Osteoblast (primary cell): ENCODE results near the gene STAU1. TPM values are rescaled to one million over a fixed set of nuclear protein-coding genes. Genes with fewer than 3 reads are reported as not detected.
"Not testable (repeated sequence)": the region's sequence is repeated elsewhere in the genome, so short reads cannot be mapped to it uniquely, and the experiment has no call there.

Source experiments
- DNase-seq: peaks from one replicate; pipeline ENCODE4 v3.0.0; 2011; ENCODE audit warnings: low spot score, mixed read lengths; ENCODE audit not compliant: insufficient read length; ENCODE audit errors: missing footprints
- H2AFZ ChIP-seq: 2 replicates; pipeline ENCODE4 v1.6.0; 2011; ENCODE audit warnings: mild to moderate bottlenecking, low read length
- H3K27ac ChIP-seq: 2 replicates; pipeline ENCODE4 v1.5.1; 2011; ENCODE audit warnings: mild to moderate bottlenecking, low read depth, low read length, moderate library complexity
- H3K27me3 ChIP-seq: 2 replicates; pipeline ENCODE4 v1.6.0; 2012; ENCODE audit warnings: mild to moderate bottlenecking, control low read depth, inconsistent platforms, low read length, moderate library complexity; ENCODE audit not compliant: insufficient read depth
- H3K36me3 ChIP-seq: 2 replicates; pipeline ENCODE4 v1.5.1; 2011; ENCODE audit warnings: mild to moderate bottlenecking, low read length, control low read depth, moderate library complexity; ENCODE audit not compliant: insufficient read depth
- H3K4me1 ChIP-seq: 2 replicates; pipeline ENCODE4 v1.5.1; 2011; ENCODE audit warnings: mild to moderate bottlenecking, low read length, control low read depth, moderate library complexity; ENCODE audit not compliant: insufficient read depth
- H3K4me2 ChIP-seq: 2 replicates; pipeline ENCODE4 v1.6.0; 2011; ENCODE audit warnings: mild to moderate bottlenecking, low read length; ENCODE audit not compliant: insufficient read depth
- H3K4me3 ChIP-seq: fragments of 200-600 bp; sonication (generic); 3 replicates; pipeline ENCODE4 v1.5.1; 2012; ENCODE audit warnings: mild to moderate bottlenecking, low read length, inconsistent platforms; ENCODE audit not compliant: insufficient read depth
- H3K79me2 ChIP-seq: 2 replicates; pipeline ENCODE4 v1.6.0; 2012; ENCODE audit warnings: mild to moderate bottlenecking, low read length, control low read depth, inconsistent platforms; ENCODE audit not compliant: insufficient read depth
- H3K9me3 ChIP-seq: 2 replicates; pipeline ENCODE4 v1.5.1; 2011; ENCODE audit warnings: low read depth, low read length, control low read depth
- H4K20me1 ChIP-seq: 2 replicates; pipeline ENCODE4 v1.6.0; 2012; ENCODE audit warnings: mild to moderate bottlenecking, low read length, control low read depth; ENCODE audit not compliant: insufficient read depth
- CTCF ChIP-seq: IDR thresholded peaks from 2 replicates; pipeline ENCODE4 v1.5.1; 2011; ENCODE audit warnings: mild to moderate bottlenecking, low read depth, low read length, moderate library complexity; ENCODE audit errors: extremely low read depth
- total RNA-seq: library from RNA; depleted of rRNA; stranded (reverse); fragments of >200 nt; gene quantifications from 2 replicates; pipeline ENCODE4 v1.2.3, GENCODE V29; 2012

STAU1 gene
- total RNA-seq, 1 donor = 64.8 TPM

- TF ChIP-seq CTCF = no peak
- Histone ChIP-seq H3K36me3 (peaks cover 5% of the 10 kb centered on the region), H3K27ac (no peak overlapping the region), H3K27me3 (no peaks in the 10 kb centered on the region), H3K9me3 (no peaks in the 10 kb centered on the region), H3K79me2 (peaks cover 24% of the 10 kb centered on the region), H3K4me2 (no peak overlapping the region), H2AFZ (no peak overlapping the region), H3K4me1 (no peaks in the 10 kb centered on the region), H4K20me1 (peaks cover 3% of the 10 kb centered on the region), H3K4me3 (no peak overlapping the region)
- no peak for DNase-seq
Observed at GRCh38 chr20:49138431-49138830, 49.7 kb downstream of the STAU1 start.

- H4K20me1 ChIP-seq = peaks cover 7% of the 10 kb centered on the region
- H2AFZ ChIP-seq = no peak overlapping the region
- TF ChIP-seq CTCF = no peak
- no peak for DNase-seq
- H3K27me3 ChIP-seq = no peaks in the 10 kb centered on the region
- no peaks in the 10 kb centered on the region for H3K9me3 ChIP-seq
- H3K36me3 ChIP-seq = peaks cover 13% of the 10 kb centered on the region
- H3K27ac ChIP-seq = no peak overlapping the region
- no peak overlapping the region for H3K4me2 ChIP-seq
- no peak overlapping the region for H3K4me3 ChIP-seq
- no peaks in the 10 kb centered on the region for H3K4me1 ChIP-seq
- H3K79me2 ChIP-seq = peaks cover 17% of the 10 kb centered on the region
Observed at GRCh38 chr20:49136817-49137571, 51.1 kb downstream of the STAU1 start.

GRCh38 chr20:49134797-49135196, 53.3 kb downstream of the STAU1 start:
- peaks cover 16% of the 10 kb centered on the region for H3K36me3 ChIP-seq
- not testable (repeated sequence) for H4K20me1 ChIP-seq, H3K4me2 ChIP-seq, H3K4me3 ChIP-seq, H3K4me1 ChIP-seq, H3K9me3 ChIP-seq, H3K27me3 ChIP-seq, H2AFZ ChIP-seq, H3K27ac ChIP-seq
- H3K79me2 ChIP-seq = peaks cover 21% of the 10 kb centered on the region
- DNase-seq = peak; percentile 19

- TF ChIP-seq CTCF = no peak
- Histone ChIP-seq H3K36me3 (peaks cover 17% of the 10 kb centered on the region), H3K4me2 (no peak overlapping the region), H3K27ac (no peak overlapping the region), H3K4me1 (no peaks in the 10 kb centered on the region), H3K79me2 (peaks cover 15% of the 10 kb centered on the region), H3K9me3 (no peaks in the 10 kb centered on the region), H3K27me3 (no peaks in the 10 kb centered on the region), H3K4me3 (no peak overlapping the region), H2AFZ (no peak overlapping the region), H4K20me1 (peaks cover 7% of the 10 kb centered on the region)
- DNase-seq = no peak
Observed at GRCh38 chr20:49133571-49133970, 54.6 kb downstream of the STAU1 start.
